Smooth muscle cell (in vitro differentiated cells): ENCODE data around the gene GLE1. TPM values are rescaled to one million over a fixed set of nuclear protein-coding genes. Genes with fewer than 3 reads are reported as not detected.

Experiments
- DNase-seq: peaks from one replicate; lab custom pipeline; 2025; ENCODE audit not compliant: unreplicated experiment; lab: John Stamatoyannopoulos, UW
- H2AFZ ChIP-seq: fragments of 200-600 bp; sonication (generic); 2 replicates; pipeline ENCODE4 v1.6.0; 2016; ENCODE audit warnings: antibody characterized with exemption, low read depth, mild to moderate bottlenecking
- H3F3A ChIP-seq: fragments of 200-600 bp; sonication (generic); 2 replicates; pipeline ENCODE4 v1.6.0; 2017; ENCODE audit warnings: antibody characterized with exemption, low read depth
- H3K27ac ChIP-seq: fragments of 200-600 bp; sonication (generic); 2 replicates; pipeline ENCODE4 v1.5.1; 2016; ENCODE audit warnings: low read depth, mild to moderate bottlenecking
- H3K27me3 ChIP-seq: fragments of 200-600 bp; sonication (generic); 2 replicates; pipeline ENCODE4 v1.6.1; 2016; ENCODE audit warnings: low read depth, mild to moderate bottlenecking
- H3K36me3 ChIP-seq: fragments of 200-600 bp; sonication (generic); 2 replicates; pipeline ENCODE4 v1.5.1; 2016; ENCODE audit warnings: low read depth
- H3K4me1 ChIP-seq: fragments of 200-600 bp; sonication (generic); 2 replicates; pipeline ENCODE4 v1.5.1; 2016; ENCODE audit warnings: low read depth
- H3K4me2 ChIP-seq: fragments of 200-600 bp; sonication (generic); 2 replicates; pipeline ENCODE4 v1.6.0; 2016; ENCODE audit warnings: mild to moderate bottlenecking
- H3K4me3 ChIP-seq: fragments of 200-600 bp; sonication (generic); 2 replicates; pipeline ENCODE4 v1.5.1; 2016; ENCODE audit warnings: mild to moderate bottlenecking
- H3K79me2 ChIP-seq: fragments of 200-600 bp; sonication (generic); 2 replicates; pipeline ENCODE4 v1.6.0; 2016; ENCODE audit warnings: low read depth, mild to moderate bottlenecking
- H3K9ac ChIP-seq: fragments of 200-600 bp; sonication (generic); 2 replicates; pipeline ENCODE4 v1.6.0; 2016; ENCODE audit warnings: low read depth
- H3K9me3 ChIP-seq: fragments of 200-600 bp; sonication (generic); replicated peaks from 2 replicates; pipeline ENCODE4 v1.5.1; 2016; ENCODE audit warnings: low read depth
- H4K20me1 ChIP-seq: fragments of 200-600 bp; sonication (generic); 2 replicates; pipeline ENCODE4 v1.6.0; 2016; ENCODE audit warnings: low read depth
- CTCF ChIP-seq: fragments of 200-600 bp; sonication (generic); IDR thresholded peaks from 2 replicates; pipeline ENCODE4 v1.5.1; 2017; ENCODE audit warnings: borderline replicate concordance, mild to moderate bottlenecking, antibody characterized with exemption; ENCODE audit not compliant: insufficient read depth, poor library complexity, severe bottlenecking
- WGBS: methylation state at CpG from one replicate; pipeline ENCODE4 v1.1.7; 2016; ENCODE audit warnings: low lambda C conversion rate; 5-methylcytosine and 5-hydroxymethylcytosine counted together
- polyA plus RNA-seq: library from polyadenylated mRNA; unstranded; fragments of >200 nt; fragmentation: Nextera tagmentation; extraction: Ambion mirVana; gene quantifications from 2 replicates; pipeline ENCODE4 v1.2.1, GENCODE V29; 2016
- total RNA-seq: library from RNA; depleted of rRNA; stranded (reverse); fragments of >200 nt; gene quantifications from 2 replicates; pipeline ENCODE4 v1.2.3, GENCODE V29; 2014

The GLE1 gene
- total and polyA plus RNA-seq, 2 experiments from 2014 or later: 11.8 to 14.1 TPM

- Histone ChIP-seq H4K20me1 (peaks cover 24% of the 10 kb centered on the region), H3K4me3 (no peak overlapping the region), H3K27me3 (no peaks in the 10 kb centered on the region), H3K9me3 (no peaks in the 10 kb centered on the region), H3K4me2 (peak overlapping the region; percentile 83), H3K27ac (peak overlapping the region; percentile 71), H2AFZ (no peak overlapping the region), H3F3A (peaks cover 16% of the 10 kb centered on the region), H3K9ac (no peak overlapping the region), H3K4me1 (peaks cover 34% of the 10 kb centered on the region), H3K79me2 (peaks cover 21% of the 10 kb centered on the region), H3K36me3 (no peaks in the 10 kb centered on the region)
- no peak for DNase-seq
- WGBS: 75% methylated on average over 2 of the region's 2 CpGs
- no peak for TF ChIP-seq CTCF
Measured at GRCh38 chr9:128550226-128550625, 45.7 kb downstream of the GLE1 start.

- H3F3A ChIP-seq: peaks cover 16% of the 10 kb centered on the region
- H4K20me1 ChIP-seq: peaks cover 32% of the 10 kb centered on the region
- no peaks in the 10 kb centered on the region for H3K9me3 ChIP-seq
- H3K9ac ChIP-seq: peak overlapping the region; percentile 56
- H3K79me2 ChIP-seq: peaks cover 29% of the 10 kb centered on the region
- peak overlapping the region; percentile 83 for H3K4me2 ChIP-seq
- WGBS: 29% methylated on average over 11 of the region's 11 CpGs
- peak overlapping the region; percentile 92 for H3K4me3 ChIP-seq
- DNase-seq: no peak
- no peaks in the 10 kb centered on the region for H3K36me3 ChIP-seq
- peak overlapping the region; percentile 71 for H3K27ac ChIP-seq
- H3K27me3 ChIP-seq: no peaks in the 10 kb centered on the region
- TF ChIP-seq CTCF: no peak
- peak overlapping the region; percentile 9 for H2AFZ ChIP-seq
- H3K4me1 ChIP-seq: peaks cover 39% of the 10 kb centered on the region
Measured at GRCh38 chr9:128550770-128551656, 46.5 kb downstream of the GLE1 start.

GRCh38 chr9:128551657-128552152 is 47.2 kb downstream of the GLE1 start:
- TF ChIP-seq CTCF: no peak
- H3K4me3 ChIP-seq: peak overlapping the region; percentile 92
- H3K27me3 ChIP-seq: no peaks in the 10 kb centered on the region
- peaks cover 17% of the 10 kb centered on the region for H3F3A ChIP-seq
- H3K9me3 ChIP-seq: no peaks in the 10 kb centered on the region
- H4K20me1 ChIP-seq: peaks cover 39% of the 10 kb centered on the region
- H2AFZ ChIP-seq: no peak overlapping the region
- peak overlapping the region; percentile 56 for H3K9ac ChIP-seq
- H3K4me1 ChIP-seq: peaks cover 39% of the 10 kb centered on the region
- H3K36me3 ChIP-seq: no peaks in the 10 kb centered on the region
- WGBS: 5% methylated on average over 22 of the region's 22 CpGs
- peaks cover 36% of the 10 kb centered on the region for H3K79me2 ChIP-seq
- H3K4me2 ChIP-seq: peak overlapping the region; percentile 83
- peak overlapping the region; percentile 71 for H3K27ac ChIP-seq
- DNase-seq: no peak
